GM19193 (cell line): ENCODE data around the gene MRPL28.
A peak's percentile ranks its signal among the peaks of the same experiment; 100 is the strongest.

ENCODE experiments used
- POLR2A ChIP-seq: IDR thresholded peaks from 4 replicates; pipeline ENCODE4 v1.6.1; 2011; ENCODE audit not compliant: insufficient read depth, insufficient read length; ENCODE audit errors: extremely low read depth

Gene MRPL28

GRCh38 chr16:342455-343213 is 27.7 kb downstream of the MRPL28 start:
- no peak for TF ChIP-seq POLR2A

DNA sequence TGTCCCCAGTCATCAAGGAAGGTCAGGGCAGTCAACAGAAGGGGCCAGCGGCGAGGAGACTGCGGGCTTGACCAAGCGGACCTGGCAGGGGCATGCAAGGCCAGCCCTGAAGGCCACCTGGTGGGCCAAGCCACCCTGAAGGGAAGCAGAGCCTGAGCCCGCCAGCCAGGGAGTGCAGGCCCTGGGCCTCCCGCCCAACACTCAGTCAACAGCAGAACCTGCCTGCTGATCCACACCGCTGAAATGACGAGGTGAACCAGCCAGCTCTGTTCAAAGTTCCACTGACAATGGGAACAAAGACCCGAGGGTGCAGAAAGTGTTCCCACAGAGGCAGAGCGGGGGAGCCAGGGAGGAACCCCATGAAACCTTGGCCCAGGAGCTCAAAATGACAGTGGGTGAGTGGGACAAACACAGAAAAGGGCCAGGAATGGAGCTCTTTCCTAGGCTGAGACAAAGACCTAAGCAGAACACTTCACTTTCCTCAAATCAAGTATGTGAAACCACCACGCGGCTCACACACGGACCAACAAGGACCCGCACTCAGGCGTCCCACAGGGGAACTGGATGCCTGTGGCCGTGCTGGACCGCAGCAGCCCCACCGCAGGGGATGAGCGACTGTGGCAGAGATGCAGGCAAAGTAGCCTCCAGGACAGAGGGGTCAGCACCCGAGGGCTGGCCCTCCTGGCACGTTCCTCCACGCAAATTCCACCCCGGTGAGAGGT is 29.8 kb downstream of the MRPL28 start:
- no peak for TF ChIP-seq POLR2A

GRCh38 chr16:339680-340079 is 30.7 kb downstream of the MRPL28 start:
- no peak for TF ChIP-seq POLR2A

GRCh38 chr16:337975-338575 is 32.3 kb downstream of the MRPL28 start:
- TF ChIP-seq POLR2A = no peak

DNA sequence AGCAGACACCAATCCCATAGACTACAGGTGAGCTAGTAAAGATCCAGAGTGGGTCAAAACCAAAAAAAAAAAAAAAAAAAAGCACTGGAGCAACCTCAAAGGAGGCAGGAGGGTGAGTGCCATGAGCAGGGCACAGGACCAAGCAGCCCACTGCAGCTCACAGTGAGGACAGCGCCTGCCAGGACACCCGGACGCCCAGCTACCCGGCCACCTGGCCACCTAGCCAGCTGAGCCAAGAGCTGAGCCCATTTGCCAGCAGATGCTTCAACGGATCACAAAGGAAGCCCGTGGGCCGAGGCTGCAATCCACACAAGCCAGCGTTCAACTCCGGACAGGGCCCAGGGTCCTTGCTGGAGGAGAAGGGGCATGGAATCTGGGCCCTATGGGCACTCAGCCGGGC is 32.9 kb downstream of the MRPL28 start:
- no peak for TF ChIP-seq POLR2A

GRCh38 chr16:336269-336668 is 34.1 kb downstream of the MRPL28 start:
- TF ChIP-seq POLR2A = no peak

- TF ChIP-seq POLR2A = no peak
These were observed 36.8 kb downstream of the MRPL28 start for GRCh38 chr16:333406-334094.

- TF ChIP-seq POLR2A = no peak
These were observed 39.6 kb downstream of the MRPL28 start for GRCh38 chr16:330741-331140.

DNA sequence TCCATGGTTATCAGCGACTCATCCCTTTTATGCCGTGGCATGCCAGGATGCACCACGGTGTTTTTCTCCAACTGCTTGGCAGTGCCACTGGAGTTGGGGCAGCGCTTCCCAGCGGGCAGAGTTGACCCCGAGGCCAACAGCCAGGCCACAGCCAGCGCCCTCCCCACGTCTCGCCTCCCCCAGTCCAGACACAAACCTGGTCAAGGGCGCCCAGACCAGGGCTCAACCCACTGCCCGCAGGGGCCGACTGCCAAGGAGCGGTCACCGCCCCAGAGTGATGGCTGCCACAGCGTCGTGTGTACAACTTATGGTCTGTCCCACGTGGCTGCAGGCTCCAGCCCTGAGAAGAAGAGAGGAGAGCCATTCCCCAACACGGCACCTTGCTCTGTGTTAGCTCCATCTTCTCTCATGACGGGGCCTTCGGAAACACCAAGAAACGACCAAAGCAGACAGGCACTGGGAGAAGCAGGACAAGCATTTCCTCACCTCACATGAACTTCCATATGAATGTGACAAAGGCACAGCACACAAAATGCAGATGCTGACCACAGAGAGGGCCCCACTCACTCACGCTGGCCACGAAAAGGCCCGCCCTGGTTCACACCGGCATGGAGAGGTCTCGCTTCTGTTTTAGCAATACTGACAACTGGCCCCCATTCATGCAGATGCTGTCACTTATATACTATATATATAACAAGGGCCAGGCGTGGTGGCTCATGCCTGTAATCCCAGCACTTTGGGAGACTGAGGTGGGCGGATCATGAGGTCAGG is 44.8 kb downstream of the MRPL28 start:
- TF ChIP-seq POLR2A = no peak

- peak; percentile 49 for TF ChIP-seq POLR2A
These were observed 45.6 kb downstream of the MRPL28 start for GRCh38 chr16:324451-325334.

DNA sequence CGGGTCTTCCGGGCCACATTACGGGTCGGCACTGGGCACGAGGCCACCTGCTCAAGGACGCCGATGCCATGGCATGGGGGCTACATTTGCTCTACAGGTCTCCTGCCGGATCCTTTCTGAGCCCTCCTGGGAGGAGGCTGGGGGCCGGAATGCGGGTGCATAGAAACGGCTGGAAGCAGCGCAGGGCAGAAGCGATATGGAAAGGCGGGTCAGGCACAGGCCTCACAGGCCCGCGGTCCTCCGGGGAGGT is 46.2 kb downstream of the MRPL28 start:
- no peak for TF ChIP-seq POLR2A

DNA sequence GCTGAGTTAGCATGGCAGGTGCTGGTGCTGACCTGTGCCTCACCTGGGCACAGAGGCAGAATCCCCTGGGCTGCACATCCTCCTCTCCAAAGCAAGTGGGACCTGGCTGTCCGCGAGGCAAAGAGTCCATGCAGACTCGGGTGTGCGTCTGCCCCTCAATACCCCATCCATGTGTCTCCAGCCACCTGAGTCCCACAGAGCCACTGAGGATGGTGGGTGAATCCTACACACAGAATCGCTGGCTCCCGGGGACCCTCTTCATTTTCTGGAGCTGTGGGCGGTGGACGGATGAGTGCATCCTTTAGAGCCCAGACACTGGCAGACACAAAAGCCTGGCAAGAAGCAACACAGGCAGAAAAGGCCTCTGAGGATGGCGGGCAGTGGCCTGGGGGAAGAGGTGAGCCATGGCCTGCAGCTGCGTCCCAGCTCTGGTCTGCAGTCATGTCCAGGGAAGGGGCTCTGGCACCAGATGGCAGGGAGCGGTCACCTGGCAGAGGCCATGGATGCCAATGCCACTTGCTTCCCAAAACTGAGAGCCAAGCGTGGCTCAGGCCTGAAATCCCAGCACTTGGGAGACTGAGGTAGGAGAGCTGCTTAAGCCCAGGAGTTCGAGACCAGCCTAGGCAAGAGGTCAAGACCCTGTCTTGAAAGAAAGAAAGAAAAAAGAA is 47.7 kb downstream of the MRPL28 start:
- TF ChIP-seq POLR2A = no peak

GRCh38 chr16:321532-321931 is 48.8 kb downstream of the MRPL28 start:
- TF ChIP-seq POLR2A = no peak

GRCh38 chr16:320206-320605 is 50.1 kb downstream of the MRPL28 start:
- no peak for TF ChIP-seq POLR2A

DNA sequence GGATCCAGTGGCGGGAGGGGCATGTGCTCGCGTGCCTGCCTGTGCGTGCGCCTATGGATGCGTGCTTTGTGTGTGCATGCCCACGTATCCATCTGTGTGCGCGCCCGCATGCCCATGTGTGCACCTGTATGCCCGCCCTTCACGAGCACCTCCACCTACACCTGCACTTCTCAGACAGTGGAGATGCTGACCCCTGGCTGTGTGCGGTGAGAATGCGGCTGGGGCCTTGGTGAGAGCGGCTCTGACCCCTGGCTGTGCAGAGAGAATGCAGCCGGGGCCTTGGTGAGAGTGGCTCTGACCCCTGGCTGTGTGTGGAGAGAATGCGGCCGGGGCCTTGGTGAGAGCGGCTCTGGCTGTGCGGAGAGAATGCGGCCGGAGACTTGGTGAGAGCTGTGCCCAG is 51.7 kb downstream of the MRPL28 start:
- no peak for TF ChIP-seq POLR2A
